CD4-positive, alpha-beta T cell treated with Interleukin-10 for 1 hour (primary cell): Measurements from ENCODE around the gene ANO6.
"Not testable (repeated sequence)": the region's sequence is repeated elsewhere in the genome, so short reads cannot be mapped to it uniquely, and the experiment has no call there.

Experiments used
- DNase-seq: peaks from one replicate; pipeline ENCODE4 v3.0.0-alpha.2; 2020

Gene ANO6

GRCh38 chr12:45244561-45245343 lies 28.9 kb downstream of the ANO6 start:
- DNase-seq, result peak; percentile 25

DNA sequence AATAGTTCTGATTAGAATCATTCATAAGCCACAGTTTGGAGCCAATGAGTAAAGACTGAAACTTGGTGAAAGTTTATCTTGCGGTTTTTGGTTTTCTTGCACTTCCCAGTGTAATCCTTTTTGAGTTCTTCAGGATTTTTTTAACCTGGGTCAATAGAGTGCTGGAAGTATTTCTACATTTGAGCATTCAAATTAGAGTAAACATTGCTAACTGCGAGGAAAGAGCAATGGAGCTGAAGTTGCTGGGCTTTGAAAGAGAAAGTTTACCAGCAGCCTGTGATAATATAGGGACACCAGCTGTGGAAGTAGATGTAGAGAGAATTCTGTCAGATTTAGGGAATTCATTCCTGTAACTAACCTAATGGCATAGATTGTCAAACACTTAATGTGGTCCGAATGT lies 30.3 kb downstream of the ANO6 start:
- no peak for DNase-seq

DNA sequence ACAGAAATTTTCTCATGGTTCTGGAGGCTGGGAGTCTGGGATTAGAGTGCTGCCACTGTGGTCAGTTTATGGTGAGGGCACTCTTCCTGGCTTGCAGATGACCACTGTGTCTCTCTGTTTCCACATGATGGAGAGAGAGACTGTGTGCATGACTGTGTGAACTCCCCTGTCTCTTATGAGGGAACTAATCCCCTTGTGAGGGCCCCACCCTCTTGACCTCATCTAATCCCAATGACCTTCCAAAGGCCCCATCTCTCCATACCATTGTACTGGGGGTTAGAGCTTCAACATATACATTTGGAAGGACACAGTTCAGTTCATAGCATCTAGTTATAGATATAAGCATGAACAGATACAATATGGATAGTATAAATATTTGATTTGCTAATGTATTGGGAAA lies 31.7 kb downstream of the ANO6 start:
- no peak for DNase-seq

- no peak for DNase-seq
Measured at GRCh38 chr12:45248095-45248494, 32.2 kb downstream of the ANO6 start.

DNA sequence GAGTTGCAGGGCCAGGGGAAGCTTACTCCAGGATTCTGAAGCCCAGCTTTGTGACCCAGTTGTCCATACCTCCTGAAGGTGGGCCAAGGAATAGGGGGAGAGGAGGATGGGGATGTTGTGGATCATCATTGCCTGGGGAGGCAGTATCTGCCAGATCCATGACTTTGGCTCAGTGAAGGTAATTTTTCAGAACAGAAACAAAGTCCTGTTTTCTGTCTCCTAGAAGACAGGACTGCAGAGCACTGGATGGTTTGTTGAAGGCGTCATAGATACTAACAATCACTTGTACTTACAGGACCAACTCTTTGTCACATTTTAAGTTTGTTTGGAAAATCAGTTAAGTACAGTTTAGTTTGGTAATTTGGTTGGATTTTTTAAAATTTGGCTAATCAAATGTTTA lies 38.4 kb downstream of the ANO6 start:
- DNase-seq, result no peak

GRCh38 chr12:45256721-45257120 lies 40.8 kb downstream of the ANO6 start:
- DNase-seq, result no peak

GRCh38 chr12:45257185-45257930 lies 41.5 kb downstream of the ANO6 start:
- DNase-seq, result peak; percentile 7

DNA sequence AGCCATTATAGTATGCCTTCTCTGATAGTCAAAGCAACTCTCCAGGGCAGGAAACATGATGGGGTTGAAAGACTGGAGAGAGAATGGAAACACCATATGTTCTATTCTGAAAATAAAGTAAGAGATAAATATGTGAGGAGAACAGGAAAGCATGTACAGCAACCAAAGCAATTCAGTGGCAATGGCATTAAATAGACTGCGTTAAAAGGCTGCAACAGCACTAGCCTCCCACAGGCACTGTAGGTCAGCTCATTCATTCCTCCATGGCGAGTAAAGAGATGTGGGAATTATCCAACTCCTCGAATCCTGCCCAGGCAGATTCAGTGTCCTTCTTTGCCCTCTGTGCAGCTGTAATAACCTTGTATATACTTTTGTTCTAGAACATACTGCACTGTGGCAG lies 43.8 kb downstream of the ANO6 start:
- no peak for DNase-seq

DNA sequence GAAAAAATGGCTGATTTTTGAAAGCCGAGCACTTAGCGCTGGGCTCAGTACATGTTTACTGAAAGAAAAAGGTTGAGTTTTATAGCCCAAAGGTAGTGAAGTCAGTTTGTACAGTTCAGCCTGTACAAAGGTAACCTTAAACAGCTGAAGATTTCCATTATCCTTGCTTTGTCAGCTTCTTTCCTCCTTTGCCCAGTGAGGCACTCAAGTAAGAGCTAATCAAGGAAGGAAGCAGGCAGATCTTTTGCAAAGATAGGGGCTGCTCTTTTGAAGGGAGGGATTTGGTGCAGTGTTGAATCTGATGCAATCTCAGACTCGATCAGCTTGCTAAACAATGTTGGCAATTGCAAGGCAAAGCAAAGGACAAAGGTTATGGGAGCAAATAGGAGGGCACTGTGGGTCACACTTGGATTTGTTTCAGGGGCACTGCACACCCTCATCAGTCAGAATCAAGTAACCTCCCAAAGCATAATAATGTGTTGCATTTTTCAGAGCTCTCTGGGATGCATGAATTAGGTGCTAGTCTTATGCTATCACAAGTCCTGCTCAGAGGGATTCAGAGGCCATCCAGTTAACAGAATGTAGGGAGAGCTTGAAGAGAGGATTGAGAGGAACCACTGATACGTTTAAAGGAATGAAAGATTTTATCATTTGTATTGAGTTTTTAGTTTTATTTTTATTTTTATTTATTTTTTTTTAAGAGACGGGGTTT lies 44.4 kb downstream of the ANO6 start:
- DNase-seq, result no peak

- no peak for DNase-seq
Measured at GRCh38 chr12:45260854-45261253, 45.0 kb downstream of the ANO6 start.

- DNase-seq, result not testable (repeated sequence)
Measured at GRCh38 chr12:45262185-45262584, 46.3 kb downstream of the ANO6 start.

GRCh38 chr12:45263587-45263986 lies 47.7 kb downstream of the ANO6 start:
- no peak for DNase-seq

- no peak for DNase-seq
Measured at GRCh38 chr12:45268672-45269411, 52.9 kb downstream of the ANO6 start.

DNA sequence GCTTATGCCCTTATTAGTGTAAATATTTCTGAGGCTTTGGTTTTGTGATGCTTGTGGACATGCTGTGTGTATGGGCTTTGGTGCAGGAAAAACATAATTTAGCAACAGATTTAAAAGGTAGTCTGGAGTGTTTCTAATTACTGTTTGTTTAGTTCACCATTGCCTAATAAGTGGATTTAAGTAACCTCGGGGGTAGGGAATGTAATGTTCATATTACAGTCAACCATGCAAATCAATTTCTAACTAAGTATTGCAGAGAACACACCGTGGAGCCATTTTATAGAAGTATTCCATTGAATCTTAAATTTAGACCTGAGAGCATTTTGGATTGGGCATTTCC lies 53.5 kb downstream of the ANO6 start:
- DNase-seq, result no peak

- no peak for DNase-seq
Measured at GRCh38 chr12:45270951-45271350, 55.1 kb downstream of the ANO6 start.

GRCh38 chr12:45273717-45274271 lies 57.9 kb downstream of the ANO6 start:
- DNase-seq, result no peak

DNA sequence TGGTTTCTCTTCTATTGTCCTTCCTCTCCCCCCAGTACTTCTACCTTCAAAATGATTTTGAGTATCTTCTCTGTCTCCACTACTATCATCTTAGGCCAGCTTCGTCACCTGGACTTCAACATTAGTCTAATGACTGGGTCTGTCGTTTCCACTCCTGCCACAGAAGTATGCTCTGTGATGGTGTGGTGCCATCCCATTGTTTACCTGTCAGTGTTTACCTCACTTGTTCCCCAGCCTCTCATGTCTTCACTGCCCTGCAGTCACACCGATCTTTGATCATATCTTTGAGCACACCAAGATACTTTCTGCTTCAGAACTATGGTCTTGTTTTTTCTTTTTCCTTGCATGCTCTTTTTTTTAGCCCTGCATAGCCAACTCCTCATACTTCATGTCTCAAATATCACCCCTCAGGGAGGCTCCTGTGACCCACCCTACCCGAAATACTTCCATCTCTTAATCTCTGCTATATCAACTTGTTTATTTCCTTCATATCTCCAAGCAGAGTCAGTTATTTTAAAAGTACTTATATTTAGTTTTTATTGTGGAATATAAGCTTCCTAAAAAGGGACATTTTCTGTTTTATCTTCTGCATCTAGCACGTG lies 60.4 kb downstream of the ANO6 start:
- no peak for DNase-seq

DNA sequence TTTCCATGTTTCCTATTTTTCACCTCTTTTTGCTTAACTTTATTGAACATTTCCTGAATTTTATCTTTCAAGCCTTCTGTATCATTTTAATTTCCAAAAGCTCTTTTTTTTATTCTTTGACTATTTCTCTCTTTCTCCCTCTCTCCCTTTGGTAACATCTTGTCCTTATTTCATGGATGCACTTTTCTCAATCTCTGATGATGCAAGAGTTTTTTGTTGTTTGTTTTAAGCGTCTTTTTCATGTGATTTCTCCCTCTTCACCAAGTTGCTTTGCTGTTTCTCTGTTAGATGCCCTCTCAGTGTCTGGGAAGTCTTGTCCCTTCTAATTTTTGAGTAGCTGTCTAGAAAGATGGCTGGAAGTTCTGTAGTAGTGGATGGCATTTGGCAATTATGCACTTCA lies 62.6 kb downstream of the ANO6 start:
- DNase-seq, result no peak

- DNase-seq, result no peak
Measured at GRCh38 chr12:45279931-45280830, 64.3 kb downstream of the ANO6 start.

- no peak for DNase-seq
Measured at GRCh38 chr12:45281994-45282393, 66.1 kb downstream of the ANO6 start.

DNA sequence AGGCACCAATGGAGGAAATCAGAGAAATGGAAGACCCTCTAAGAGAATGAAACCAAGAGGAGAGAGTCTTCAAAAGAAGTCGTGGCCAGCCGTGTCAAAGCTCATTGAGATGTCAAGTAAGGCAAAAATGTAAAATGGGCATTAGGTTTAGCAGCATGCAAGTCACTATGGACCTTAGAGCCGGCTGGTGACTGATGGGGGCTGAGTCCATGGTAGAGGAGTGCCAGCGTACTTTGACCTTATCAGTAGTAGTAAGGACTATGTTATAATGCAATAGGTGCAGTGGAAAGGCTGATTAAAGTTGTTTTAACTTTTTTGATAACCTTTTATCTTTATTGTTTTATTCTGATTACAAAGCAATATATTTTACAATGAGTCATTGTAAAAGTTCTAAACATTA lies 66.5 kb downstream of the ANO6 start:
- no peak for DNase-seq
